ENCODE results near the gene NHERF1. TPM values are rescaled to one million over a fixed set of nuclear protein-coding genes. Genes with fewer than 3 reads are reported as not detected.

NHERF1 gene
- total and polyA plus RNA-seq, 9 of the 15 experiments (the other 6 are each of a cell fraction or from before 2014, with no cell fraction given) = 11.4 to 79.9 (median 36.9) TPM

- TF ChIP-seq POLR2H (tag; IDR thresholded peaks at IDR 0.05; ENCODE audit: low read depth) = no peak
- peak; percentile 65 for TF ChIP-seq ZNF316 (IDR thresholded peaks at IDR 0.05)
- TF ChIP-seq NFE2 (IDR thresholded peaks at IDR 0.05; ENCODE audit: low read depth) = peak; percentile 79
- TF ChIP-seq SREBF1 (IDR thresholded peaks at IDR 0.05; ENCODE audit: borderline replicate concordance, low read depth, low read length) = no peak
- peak; percentile 88 for TF ChIP-seq GATA2 (CRISPR knock-in tag; IDR thresholded peaks at IDR 0.05)
- no peak for TF ChIP-seq MEF2A (IDR thresholded peaks at IDR 0.05; ENCODE audit: control insufficient read depth, low read depth, low read length)
- no peak for TF ChIP-seq USF2 (CRISPR knock-in tag; IDR thresholded peaks at IDR 0.05)
- no peak for TF ChIP-seq SUPT5H (IDR thresholded peaks at IDR 0.05)
- TF ChIP-seq PREB (CRISPR knock-in tag; IDR thresholded peaks at IDR 0.05) = no peak
- peak; percentile 20; the same call in 1 of the 2 replicates for TF ChIP-seq JUND (IDR thresholded peaks at IDR 0.05; ENCODE audit: borderline replicate concordance, low read depth, low read length)
- TF ChIP-seq JUND (tag; IDR thresholded peaks at IDR 0.05; ENCODE audit: borderline replicate concordance, low read depth, low read length) = no peak
- peak; percentile 89 for TF ChIP-seq REST (IDR thresholded peaks at IDR 0.05; ENCODE audit: borderline replicate concordance)
- TF ChIP-seq REST (CRISPR knock-in tag; IDR thresholded peaks at IDR 0.05; ENCODE audit: low read depth) = peak; percentile 84
- TF ChIP-seq MAFG (tag; conservative IDR thresholded peaks at IDR 0.05) = peak; percentile 81
- no peak for TF ChIP-seq XRCC4 (IDR thresholded peaks at IDR 0.05; ENCODE audit: extremely low read depth, insufficient read depth, insufficient read length)
- no peak for TF ChIP-seq NBN (IDR thresholded peaks at IDR 0.05; ENCODE audit: low read depth)
- TF ChIP-seq MLLT1 (IDR thresholded peaks at IDR 0.05) = no peak
- no peak for TF ChIP-seq ZNF23 (CRISPR knock-in tag; IDR thresholded peaks at IDR 0.05)
Measured at GRCh38 chr17:74760404-74761105, 12.1 kb downstream of the NHERF1 start (continued).
